NCI-H2227 (cell line): Measurements from ENCODE around the gene TAL2.
"Not testable (repeated sequence)": the region's sequence is repeated elsewhere in the genome, so short reads cannot be mapped to it uniquely, and the experiment has no call there.

Experiments used
- DNase-seq: peaks from one replicate; lab custom pipeline; 2025; ENCODE audit not compliant: unreplicated experiment; lab: John Stamatoyannopoulos, UW

TAL2 gene

DNA sequence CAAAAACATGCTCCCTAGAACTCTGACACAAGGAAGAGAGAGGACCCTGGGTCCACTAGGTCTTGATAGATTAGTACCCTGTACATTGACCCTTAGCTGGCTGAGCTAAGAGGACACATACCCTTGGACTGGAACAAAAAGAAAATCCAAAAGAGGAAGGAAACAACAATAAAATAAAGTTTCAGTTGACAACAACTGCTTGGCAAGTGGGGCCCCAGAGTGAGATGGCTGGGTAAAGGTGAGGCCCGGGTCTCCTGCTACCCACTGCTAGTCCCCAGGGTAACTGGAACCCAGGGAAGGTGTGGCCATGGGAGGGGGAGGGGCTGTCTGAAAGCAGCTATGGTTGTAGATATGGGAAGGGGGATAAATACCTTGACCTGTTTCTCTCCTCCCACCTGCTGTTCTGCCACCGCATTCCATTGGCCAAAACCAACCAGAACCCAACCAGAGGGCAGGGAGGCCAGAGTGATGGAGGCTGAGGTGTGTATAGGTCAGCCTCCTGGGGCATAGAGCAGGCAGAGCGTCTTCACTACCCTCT is 11.7 kb downstream of the TAL2 start:
- DNase-seq, result no peak

DNA sequence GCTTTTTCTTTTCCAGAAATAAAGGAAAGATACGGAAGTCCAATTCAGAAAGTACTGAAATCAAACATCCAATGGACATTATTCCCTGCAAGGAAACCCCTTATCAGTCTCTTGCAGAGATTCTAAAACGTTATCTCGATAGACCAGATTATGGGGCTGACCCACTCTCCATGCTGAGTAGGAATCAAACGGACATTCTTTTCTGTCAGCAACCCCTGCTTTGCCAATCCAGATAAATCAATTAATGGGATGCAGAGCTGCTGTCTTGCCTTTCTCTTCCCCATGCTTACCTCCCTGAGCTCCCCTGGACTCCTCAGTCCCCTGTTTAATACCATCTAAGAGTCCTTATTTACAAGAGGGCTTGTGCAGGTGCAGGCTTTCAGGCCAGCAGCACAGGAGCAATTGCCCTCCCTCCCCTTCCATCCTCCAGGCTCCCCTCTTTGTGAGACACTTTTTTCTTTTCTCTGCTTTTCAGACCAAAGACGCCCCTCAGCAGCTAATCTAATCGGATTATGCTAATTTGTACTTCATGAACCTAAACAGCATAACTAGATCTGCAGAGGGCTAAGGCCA is 14.2 kb downstream of the TAL2 start:
- no peak for DNase-seq

DNA sequence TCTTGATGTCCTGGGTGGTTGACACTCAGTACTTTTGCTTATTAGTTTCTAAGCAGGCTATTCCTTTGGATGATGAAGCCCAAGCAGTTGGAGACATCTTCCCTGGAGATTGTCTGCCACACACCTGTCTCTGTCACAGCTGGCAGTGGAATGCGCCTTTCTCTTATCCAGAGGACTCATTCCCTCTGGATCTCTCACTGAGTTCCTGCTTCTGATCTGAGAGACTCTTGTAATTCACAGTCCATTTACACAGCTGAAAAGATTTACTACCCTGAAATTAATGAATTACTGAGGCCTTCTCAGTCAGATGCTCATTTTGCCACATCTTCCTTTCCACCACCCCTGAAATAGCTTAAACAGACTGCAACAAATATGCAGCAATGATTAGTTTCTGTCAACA is 15.9 kb downstream of the TAL2 start:
- no peak for DNase-seq

DNA sequence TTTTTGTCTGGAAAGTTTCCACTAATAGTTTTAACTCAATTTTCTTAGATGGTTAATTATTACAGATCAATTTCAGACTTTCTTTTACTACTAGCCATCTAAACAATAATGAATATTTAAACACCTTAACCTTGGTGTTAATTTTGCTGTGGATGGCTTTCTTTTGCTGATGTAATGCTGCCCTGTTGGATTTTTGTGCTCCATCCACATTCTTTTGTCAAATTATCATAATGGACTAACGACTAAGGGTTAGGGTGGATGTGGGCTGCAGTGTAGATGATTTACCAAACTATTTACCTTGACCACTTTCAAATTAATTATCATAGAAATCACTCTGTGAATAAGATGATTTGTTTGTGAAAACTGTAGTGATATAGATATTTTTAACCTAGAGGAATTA is 16.5 kb downstream of the TAL2 start:
- DNase-seq, result no peak

DNA sequence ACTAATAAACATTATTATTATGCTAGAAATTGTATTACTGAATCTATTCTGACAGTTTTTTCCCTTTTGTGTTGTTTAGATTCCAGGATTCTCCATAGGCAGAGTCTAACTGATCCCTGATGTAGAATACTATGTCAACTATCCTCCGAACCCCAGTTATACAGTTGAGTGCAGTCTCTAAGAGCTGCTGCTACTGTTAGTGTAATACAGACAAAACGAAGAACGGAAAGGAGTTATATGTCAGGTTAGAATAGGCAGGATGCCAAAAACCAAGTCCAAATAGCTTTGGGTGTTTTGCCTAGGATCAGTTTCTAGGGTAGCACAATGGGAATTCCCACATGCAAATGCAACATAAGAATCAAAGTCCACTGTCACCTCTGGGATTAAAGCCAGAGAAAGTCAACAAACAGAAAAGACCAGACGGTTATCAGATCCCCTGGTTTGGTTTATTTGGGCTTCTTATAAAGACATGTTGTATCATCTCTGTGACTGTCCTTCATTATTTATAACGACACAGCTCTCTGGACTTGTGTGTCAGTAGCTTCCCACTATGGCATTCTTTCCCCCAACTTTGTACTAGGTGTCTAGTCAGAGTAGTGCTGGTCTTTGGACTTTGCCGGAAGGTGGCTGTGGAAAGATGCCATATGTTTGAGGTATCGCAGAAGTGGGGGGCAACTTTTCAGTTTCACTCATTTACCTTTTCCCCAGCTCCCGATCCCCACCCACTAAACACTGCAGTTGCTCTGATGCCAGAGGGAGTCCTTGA is 17.2 kb downstream of the TAL2 start:
- no peak for DNase-seq

DNA sequence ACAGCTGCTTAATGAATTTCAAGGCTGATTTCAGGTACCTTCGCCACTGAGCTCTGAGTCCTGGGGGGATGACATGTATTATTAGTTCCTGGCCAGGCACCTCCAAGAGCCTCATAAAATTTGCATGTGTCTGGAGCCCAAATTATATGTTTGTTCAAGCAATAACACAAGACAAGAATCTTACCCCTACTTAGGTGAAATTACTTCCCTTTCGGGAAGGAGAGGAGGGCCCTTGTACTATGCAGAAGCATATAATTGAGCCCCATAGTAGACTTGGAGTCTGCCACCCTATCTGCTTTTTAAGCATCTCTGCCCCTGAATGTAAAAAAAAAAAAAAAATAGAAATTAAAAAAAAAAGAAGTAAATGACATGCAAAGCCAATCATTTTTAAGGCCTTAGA is 19.1 kb downstream of the TAL2 start:
- DNase-seq, result peak; percentile 3

DNA sequence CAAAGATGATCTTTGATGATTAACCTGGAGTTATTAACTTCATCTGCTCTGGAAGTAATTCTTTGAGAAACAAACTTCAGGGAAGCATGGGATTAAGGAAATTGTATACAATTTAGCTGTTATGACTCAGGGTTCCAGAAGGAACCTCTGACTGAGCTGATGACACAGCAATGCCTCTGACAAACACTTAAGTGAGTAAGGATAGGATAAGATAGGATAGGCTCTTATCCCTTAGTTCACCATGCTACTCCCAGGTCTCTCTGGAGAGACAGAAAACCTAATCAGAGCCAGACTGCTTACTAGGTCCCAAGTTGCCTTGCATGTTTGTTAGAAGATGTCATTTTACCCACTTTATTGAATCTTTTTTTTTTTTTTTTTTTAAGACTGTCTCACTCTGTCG is 19.5 kb downstream of the TAL2 start:
- DNase-seq, result peak; percentile 19

DNA sequence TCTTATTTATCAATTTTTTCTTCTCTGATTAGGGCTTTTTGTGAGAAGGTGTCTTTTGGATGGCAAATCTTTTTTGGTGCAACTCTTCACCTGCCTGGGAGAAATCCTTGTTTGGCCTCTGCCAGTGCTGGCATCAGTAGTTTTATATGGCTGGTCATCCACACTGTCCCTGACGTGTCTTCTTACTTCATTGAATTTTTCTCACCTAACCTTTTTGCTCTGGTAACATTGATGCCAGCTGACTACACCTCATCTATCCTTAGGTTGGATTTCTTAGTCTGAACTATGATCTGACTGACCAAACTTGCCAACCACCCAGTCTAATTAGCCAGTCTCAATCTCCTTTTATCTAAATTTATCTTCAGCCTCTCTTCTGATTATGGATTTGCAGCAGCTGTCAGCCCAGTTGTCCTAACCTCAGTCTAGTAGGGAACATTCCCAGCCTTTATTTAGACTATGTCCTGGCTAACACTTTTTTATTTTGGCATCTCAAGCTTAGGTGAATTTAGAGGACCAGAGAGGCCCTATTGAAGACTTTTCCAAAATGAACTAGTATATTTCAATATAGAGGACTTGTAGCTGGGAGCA is 21.5 kb downstream of the TAL2 start:
- DNase-seq, result no peak

DNA sequence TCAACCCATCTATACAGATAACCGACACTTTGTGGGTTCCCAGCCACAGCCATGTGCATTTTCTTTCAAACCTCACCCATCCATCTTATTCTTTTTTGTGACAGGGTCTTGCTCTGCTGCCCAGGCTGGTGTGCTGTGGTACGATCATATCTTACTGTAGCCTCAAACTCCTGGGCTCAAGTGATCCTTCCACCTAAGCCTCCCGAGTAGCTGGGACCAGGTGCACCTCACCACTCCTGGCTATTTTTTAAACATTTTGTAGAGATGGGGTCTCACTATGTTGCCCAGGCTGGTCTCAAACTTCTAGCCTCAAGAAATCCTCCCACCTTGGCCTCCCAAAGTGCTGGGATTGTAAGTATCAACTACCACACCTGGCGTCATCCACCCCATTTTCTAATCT is 24.7 kb downstream of the TAL2 start:
- no peak for DNase-seq

DNA sequence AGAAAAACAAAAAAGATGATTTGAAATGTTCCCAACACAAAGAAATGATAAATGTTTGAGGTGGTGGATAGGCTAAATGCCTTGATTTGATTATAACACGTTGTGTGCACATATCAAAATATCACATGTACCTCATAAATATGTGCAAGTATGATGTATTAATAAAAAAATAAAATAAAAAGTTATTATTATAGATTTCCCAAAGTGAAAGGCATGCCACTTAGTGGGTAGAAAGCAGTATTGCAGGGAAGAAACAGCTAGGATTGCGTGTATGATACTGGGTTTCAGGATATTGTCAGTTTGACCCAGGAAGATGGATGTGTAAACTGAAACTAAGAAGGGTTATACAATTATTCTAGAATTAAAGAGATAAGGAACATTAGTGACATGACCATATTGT is 28.5 kb downstream of the TAL2 start:
- DNase-seq, result no peak

DNA sequence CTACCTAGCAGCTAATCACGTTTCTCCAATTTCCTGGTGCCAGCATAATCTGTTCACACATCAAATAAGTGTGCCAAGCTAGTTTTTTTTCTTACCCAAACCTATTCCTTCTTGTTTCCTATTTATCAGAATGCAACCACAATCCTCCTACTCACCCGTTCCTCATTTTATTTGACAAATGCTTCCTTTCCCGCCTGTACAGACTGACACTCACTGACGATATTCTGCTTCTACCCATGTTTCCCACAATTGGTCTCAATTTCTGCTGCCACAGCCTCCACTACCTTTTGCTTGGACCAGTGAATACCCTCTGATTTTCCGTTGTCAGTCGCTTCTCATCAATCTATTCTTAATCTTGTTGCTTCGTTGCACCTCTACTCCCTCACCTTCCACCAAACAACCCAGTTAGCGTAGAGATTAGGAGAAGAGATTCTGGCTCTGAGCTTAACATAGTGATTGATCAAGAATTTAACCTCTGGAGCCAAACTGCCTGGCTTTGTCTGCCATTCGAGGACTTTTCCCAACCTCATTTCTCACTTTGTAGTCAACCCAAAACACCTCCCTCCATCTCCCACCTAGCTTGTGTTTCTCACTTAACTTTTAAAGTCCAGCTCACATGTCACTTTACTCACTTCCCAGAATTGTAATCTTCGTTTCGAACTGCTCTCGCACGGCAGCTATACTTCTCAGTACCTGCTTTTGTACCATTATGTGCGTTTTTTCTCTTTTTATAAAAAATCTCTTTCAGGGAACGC is 31.4 kb downstream of the TAL2 start:
- DNase-seq, result no peak

DNA sequence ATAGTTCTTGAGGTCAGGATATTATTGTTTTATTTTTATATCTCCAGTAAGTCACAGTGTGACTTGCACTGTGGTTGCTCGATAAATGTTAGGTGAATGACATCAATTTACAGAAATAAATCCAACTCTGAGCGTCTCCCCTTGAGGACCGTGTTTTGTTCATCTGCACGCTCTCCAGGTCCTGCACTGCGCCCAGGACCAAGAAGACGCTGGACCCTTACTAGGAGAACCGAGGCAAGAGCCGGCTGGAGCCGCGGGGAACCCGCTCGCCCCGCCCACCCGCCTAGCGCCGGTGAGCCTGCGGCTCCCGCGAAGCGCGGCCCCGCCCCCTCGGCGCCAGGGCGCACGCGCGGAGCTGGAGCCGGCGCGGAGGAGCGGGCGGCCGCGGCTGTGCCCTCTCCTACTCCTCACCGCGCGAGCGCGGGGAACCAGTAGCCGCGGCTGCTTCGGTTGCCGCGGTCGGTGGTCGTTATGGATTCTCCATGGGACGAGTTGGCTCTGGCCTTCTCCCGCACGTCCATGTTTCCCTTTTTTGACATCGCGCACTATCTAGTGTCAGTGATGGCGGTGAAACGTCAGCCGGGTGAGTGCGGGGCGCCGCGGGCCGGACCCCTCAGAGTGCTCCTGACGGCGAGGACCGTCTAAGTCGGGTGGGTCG is 32.1 kb downstream of the TAL2 start, which contains the start of gene TMEM38B:
TMEM38B (plus strand) TSS at position 352 of the 658 bp plus-strand sequence; CDS start at position 472, 120 bp downstream.
- DNase-seq, result peak; percentile 85

DNA sequence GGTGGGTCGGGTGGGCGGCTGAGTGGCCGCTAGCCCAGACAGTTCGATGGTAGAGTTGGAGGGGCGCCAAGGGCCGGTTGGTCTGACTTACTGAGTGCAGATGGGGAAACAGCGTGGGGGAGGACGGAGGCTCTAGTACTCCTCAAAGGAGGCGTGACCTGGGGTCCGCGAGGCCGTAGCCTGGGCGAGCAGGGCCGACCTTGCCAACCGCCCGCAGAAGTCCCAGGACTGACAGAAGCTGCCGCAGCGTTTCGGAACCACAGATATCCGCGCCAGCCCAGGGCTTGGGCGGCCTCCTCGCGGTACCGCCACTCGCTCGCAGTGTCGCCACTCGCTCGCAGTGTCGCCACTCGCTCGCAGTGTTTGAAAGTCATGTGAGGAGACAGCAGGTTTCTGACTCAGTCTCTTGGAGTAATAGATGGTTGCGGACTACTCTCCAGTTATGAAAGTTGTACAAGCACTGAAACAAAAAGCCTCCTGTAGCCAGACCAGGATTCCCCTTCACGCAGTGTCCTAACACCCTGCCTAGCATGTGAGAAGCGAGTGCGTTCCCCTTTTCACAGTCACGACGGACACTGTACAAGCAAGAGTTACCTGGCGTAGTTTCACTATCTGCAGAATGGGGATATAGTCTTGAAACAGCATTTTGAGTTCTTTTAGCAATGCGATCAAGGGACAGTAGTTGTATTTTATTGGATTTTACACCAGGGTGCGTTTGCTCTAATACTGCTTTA is 32.8 kb downstream of the TAL2 start:
- DNase-seq, result peak; percentile 32

DNA sequence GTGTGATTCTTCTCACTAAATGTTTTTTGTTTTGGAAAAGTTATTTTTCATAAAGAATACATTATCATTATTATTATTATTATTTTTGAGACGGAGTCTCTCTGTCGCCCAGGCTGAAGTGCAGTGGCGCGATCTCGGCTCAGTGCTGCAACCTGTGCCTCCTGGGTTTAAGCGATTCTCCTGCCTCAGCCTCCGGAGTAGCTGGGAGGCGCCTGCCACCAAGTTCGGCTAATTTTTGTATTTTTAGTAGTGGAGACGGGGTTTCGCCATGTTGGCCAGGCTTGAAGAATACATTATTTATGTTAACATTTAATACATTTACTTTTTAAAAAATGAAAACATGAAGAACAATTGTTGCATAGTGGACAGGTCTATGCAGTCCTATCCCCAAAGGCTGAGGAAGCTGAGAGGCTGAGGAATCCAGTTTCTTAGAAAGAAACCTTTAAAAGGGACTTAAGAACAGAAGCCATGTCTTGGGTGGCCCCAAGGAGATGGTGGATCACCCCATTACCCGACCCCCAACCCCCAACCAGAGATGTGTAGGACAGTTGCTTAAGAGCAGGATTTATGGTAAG is 34.0 kb downstream of the TAL2 start:
- no peak for DNase-seq

DNA sequence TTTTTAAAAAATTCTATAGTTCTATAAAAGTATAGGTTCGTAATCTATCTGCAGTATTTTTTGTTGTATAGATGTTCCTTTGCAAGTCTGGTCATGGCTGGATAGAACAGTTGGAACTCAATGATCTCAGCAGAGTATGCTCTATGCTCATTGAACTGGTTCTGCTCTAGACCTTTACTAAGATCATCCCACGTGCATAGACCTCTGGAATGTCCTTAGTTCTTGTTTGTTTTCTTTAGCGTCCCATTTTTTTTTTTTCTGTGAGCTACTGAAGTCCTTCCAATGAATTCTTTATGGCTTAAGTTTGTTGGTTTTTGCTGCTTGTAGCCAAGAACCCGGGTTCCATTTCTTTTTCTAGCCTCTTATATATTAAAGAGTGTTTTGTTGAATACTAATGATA is 35.6 kb downstream of the TAL2 start:
- DNase-seq, result no peak

DNA sequence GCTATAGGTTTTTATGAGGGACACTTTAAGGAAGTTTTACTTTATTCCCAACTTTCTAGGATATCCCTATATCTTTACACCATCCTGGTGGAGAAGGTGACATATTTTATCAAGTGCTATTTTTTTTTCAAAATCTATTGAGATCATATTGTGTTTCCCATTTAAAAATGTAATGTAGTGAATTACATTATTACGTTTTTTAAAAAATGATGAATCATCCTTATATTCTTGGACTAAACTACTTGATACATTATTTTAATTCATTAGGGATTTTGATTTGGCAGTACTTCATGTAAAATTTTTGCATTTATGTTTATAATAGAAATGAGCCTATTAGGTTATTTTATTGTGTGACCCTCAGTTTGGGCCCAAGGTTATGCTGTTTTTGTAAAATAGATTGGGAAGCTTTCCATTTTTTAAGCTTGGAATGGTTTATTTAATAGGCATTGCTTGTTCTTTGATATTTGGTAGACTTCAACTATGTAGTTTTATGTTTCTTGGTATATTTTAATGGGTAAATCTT is 36.2 kb downstream of the TAL2 start:
- no peak for DNase-seq

DNA sequence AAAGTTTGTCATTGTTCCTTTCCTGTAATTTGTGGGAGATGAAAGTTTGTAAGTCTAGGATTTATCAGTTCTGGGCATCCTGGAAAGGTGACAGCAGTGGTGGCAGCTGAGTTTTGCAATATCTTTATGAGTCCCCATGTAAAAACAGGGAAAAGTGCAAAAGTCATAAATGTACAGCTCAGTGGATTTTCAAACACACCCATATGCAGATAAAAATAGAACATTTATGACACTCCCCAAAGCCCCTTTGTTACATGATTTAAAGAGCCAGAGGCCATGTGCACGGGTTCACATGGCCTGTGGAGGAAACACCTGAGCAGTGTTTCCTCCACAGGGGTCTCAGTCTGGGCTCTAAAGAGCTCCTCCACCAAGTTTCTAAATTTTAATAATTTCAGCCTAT is 38.4 kb downstream of the TAL2 start:
- no peak for DNase-seq

DNA sequence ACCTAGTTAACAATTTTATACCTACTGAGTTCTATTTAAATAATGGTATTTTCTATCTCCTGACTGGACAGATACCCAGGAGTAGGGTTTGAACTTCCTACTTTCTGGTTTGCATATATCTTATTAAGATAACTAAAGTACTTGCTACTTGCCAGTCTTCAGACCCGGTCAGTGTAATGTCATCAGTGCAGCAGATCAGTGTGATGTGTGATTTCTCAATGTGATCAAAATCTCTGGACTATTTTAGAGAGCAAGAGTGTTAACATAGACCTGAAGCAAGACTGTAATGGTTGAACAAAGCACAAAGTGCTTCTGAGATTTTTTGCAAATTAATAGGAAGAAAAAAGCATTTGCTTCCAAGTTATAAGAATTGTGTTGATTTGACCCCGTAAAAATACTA is 38.9 kb downstream of the TAL2 start:
- DNase-seq, result no peak

DNA sequence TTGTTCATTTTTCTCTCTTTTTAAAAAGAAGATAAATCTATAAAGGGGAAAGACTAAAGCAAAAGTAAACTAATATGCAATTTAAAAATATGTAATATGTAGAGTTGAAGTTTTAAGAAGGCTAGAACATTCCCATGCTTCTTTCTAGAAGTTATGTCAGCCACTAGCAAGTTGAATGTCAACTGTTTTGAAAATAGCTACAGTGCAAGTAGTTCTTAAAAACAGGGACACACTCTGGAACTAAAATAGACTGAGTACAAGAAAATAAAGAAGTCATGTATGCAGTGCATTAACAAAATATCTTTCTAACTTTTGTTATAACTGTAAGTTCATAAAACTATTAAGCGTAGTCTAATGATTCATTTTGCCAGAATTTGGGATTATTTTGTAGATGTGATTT is 40.0 kb downstream of the TAL2 start:
- DNase-seq, result no peak

DNA sequence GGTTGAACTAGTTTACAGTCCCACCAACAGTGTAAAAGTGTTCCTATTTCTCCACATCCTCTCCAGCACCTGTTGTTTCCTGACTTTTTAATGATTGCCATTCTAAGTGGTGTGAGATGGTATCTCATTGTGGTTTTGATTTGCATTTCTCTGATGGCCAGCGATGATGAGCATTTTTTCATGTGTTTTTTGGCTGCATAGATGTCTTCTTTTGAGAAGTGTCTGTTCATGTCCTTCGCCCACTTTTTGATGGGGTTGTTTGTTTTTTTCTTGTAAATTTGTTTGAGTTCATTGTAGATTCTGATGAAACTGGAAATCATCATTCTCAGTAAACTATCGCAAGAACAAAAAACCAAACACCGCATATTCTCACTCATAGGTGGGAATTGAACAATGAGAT is 41.4 kb downstream of the TAL2 start:
- not testable (repeated sequence) for DNase-seq
